NOMO-1 (cell line): ENCODE results near the gene SEZ6.
A peak's percentile ranks its signal among the peaks of the same experiment; 100 is the strongest.

Source experiments
- DNase-seq, 2 experiments: peaks; one replicate each; lab custom pipeline; 2025; ENCODE audit not compliant: unreplicated experiment in 2 of 2; lab: John Stamatoyannopoulos, UW

The SEZ6 gene

GRCh38 chr17:29005936-29006511, at the start of gene SEZ6:
SEZ6 (minus strand) TSS chr17:29006033; CDS start chr17:29005869, 164 bp downstream.
- peak; percentile 38 to 68 for DNase-seq

- no peak for DNase-seq
These were observed 49.0 kb upstream of the SEZ6 start for GRCh38 chr17:29054835-29055234.

- DNase-seq: no peak
These were observed 45.9 kb upstream of the SEZ6 start for GRCh38 chr17:29051731-29052130.

GRCh38 chr17:29051194-29051593, 45.4 kb upstream of the SEZ6 start:
- no peak for DNase-seq

GRCh38 chr17:29050176-29050575, 44.3 kb upstream of the SEZ6 start:
- DNase-seq: no peak

GRCh38 chr17:29049541-29050145, 43.8 kb upstream of the SEZ6 start:
- DNase-seq: no peak

GRCh38 chr17:29048440-29049368, 42.9 kb upstream of the SEZ6 start:
- DNase-seq: no peak

GRCh38 chr17:29046473-29046839, 40.6 kb upstream of the SEZ6 start:
- DNase-seq: no peak

- DNase-seq: peak; percentile 8 to 46
These were observed 40.1 kb upstream of the SEZ6 start for GRCh38 chr17:29045734-29046472.

GRCh38 chr17:29045026-29045425, 39.2 kb upstream of the SEZ6 start:
- no peak for DNase-seq

- DNase-seq: no peak
These were observed 37.8 kb upstream of the SEZ6 start for GRCh38 chr17:29043539-29044145.

- DNase-seq: peak; percentile 92 to 97
These were observed 37.1 kb upstream of the SEZ6 start, which contains the start of gene PIPOX for GRCh38 chr17:29042679-29043538. PIPOX (plus strand) TSS chr17:29043141; CDS start chr17:29043226, 85 bp downstream.

GRCh38 chr17:29042026-29042678, 36.3 kb upstream of the SEZ6 start:
- peak in 1 of 2 experiments; percentile 31 for DNase-seq

GRCh38 chr17:29041571-29041970, 35.7 kb upstream of the SEZ6 start:
- DNase-seq: no peak

- DNase-seq: no peak
These were observed 35.3 kb upstream of the SEZ6 start for GRCh38 chr17:29041091-29041490.

- no peak for DNase-seq
These were observed 34.1 kb upstream of the SEZ6 start for GRCh38 chr17:29039764-29040598.

- no peak for DNase-seq
These were observed 32.4 kb upstream of the SEZ6 start for GRCh38 chr17:29038085-29038795.

GRCh38 chr17:29037739-29038084, 31.9 kb upstream of the SEZ6 start:
- DNase-seq: no peak
